Testis (tissue), 3 donors: Measurements from ENCODE around the gene MTR. TPM values are rescaled to one million over a fixed set of nuclear protein-coding genes. Genes with fewer than 3 reads are reported as not detected.

Experiments used
- DNase-seq: peaks from one replicate; pipeline ENCODE4 v3.0.0-alpha.2; 2019
- H3K27ac ChIP-seq, 2 donors: fragments of 200-600 bp; sonication (generic); one replicate each; pipeline ENCODE4 v1.5.1; 2019
- H3K27me3 ChIP-seq: fragments of 200-600 bp; sonication (generic); one replicate; pipeline ENCODE4 v1.5.1; 2019
- H3K36me3 ChIP-seq: fragments of 200-600 bp; sonication (generic); one replicate; pipeline ENCODE4 v1.5.1; 2017; ENCODE audit warnings: low read depth; ENCODE audit errors: missing control alignments
- H3K4me1 ChIP-seq: fragments of 200-600 bp; sonication (generic); one replicate; pipeline ENCODE4 v1.5.1; 2019
- H3K4me3 ChIP-seq, 2 donors: fragments of 200-600 bp; sonication (generic); one replicate each; pipeline ENCODE4 v1.5.1; 2017 to 2019
- H3K9me3 ChIP-seq: fragments of 200-600 bp; sonication (generic); one replicate; pipeline ENCODE4 v1.5.1; 2017
- POLR2A ChIP-seq: fragments of 450-650 bp; IDR thresholded peaks from one replicate; pipeline ENCODE4 v1.6.1; 2017; ENCODE audit warnings: antibody characterized with exemption, mild to moderate bottlenecking, moderate library complexity
- WGBS, 2 donors: methylation state at CpG; one replicate each; pipeline ENCODE4 v1.1.5; 2018; 5-methylcytosine and 5-hydroxymethylcytosine counted together
- intact Hi-C: fragments of 100-400 bp; cut with DNase I; formaldehyde crosslinking; loops from one replicate; pipeline ENCODE4 v1.15.1; 2023; ENCODE audit warnings: low total_unique reads
- polyA plus RNA-seq: library from polyadenylated mRNA; stranded (reverse); fragments of 350-450 nt; fragmentation: Illumina TruSeq; extraction: RNeasy Lipid Tissue Mini Kit (QIAGEN cat#74804); gene quantifications from one replicate; pipeline ENCODE4 v1.2.3, GENCODE V29; 2014; ENCODE audit warnings: low read depth, low replicate concordance; ENCODE audit not compliant: insufficient read depth
- total RNA-seq, 2 donors: library from RNA; depleted of rRNA; stranded (reverse); fragments of >200 nt; gene quantifications; one replicate each; pipeline ENCODE4 v1.2.3, GENCODE V29; 2016
- TF ChIP-seq, protein P1 (sequence below), 3 experiments: fragments of 450-650 bp in 2 of 3; fragments of 200-600 bp in 1 of 3; sonication (generic) in 1 of 3; IDR thresholded peaks; one replicate each; pipeline ENCODE4 v1.5.1; 2016 to 2019; ENCODE audit warnings: antibody characterized with exemption in 3 of 3, mild to moderate bottlenecking in 2 of 3, moderate library complexity in 1 of 3

Gene MTR
- total and polyA plus RNA-seq, 3 donors from 2014 or later = 23.4 to 65.4 (median 54.0) TPM

DNA sequence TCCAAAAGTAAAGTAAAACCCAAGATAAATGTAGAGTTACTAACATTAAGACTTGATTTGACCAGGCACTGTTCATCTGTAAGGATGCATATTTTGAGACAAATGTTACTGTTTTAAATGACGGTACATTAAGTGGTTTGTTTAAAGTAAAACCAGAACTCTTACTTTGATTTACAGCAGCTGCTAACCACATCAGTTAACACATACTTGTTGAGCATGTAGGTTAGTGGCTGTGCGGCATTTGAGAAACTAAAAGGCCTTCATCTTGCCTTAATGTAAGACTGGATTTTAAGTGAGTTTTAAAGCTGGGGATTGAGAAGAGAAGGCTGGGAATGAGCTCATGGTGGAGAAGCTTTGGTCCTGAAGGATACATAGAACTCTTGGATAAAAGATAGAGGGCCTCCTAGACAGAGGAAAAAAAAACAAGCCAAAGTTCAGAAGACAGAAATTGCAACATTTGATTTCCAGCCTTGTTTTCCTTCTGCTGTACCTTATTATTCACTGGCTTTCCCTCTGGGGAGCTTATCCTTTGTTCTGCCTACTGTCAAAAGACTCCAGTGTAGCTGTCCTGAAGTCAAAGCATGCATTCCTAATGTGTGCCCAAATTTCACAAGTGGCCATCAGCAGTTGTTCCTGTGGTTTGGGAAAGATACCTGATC, 66.6 kb downstream of the MTR start:
- intact Hi-C loops = no loop called here

DNA sequence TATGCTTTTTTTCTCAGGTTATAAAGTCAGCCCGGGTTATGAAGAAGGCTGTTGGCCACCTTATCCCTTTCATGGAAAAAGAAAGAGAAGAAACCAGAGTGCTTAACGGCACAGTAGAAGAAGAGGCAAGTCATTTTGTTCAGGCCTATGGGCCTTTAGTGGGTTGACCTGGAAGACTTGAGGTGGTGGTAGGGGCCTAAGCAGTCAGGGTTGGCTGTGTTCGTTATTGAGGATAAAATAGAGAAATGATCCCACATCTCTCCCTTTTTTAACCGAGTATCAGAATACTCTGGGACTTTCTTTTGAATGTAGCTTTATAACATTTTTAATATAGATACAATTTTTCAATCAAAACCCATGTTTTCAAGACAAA, 67.1 kb downstream of the MTR start:
- no peak overlapping the region for H3K4me3 ChIP-seq
- no peak for DNase-seq
- TF ChIP-seq POLR2A = no peak
- 78 to 79% methylated on average over 4 of the region's 4 CpGs for WGBS, 2 donors
- H3K36me3 ChIP-seq = no peaks in the 10 kb centered on the region
- intact Hi-C loops = no loop called here
- H3K27ac ChIP-seq = no peak overlapping the region
- H3K4me1 ChIP-seq = peaks cover 14% of the 10 kb centered on the region
- no peaks in the 10 kb centered on the region for H3K27me3 ChIP-seq
- no peaks in the 10 kb centered on the region for H3K9me3 ChIP-seq

More for the DNA sequence above, 66.6 kb downstream of the MTR start:
- Histone ChIP-seq H3K4me1 (peaks cover 14% of the 10 kb centered on the region), H3K4me3 (no peak overlapping the region), H3K27me3 (no peaks in the 10 kb centered on the region), H3K9me3 (no peaks in the 10 kb centered on the region), H3K27ac (no peak overlapping the region), H3K36me3 (no peaks in the 10 kb centered on the region)
- no peak for DNase-seq
- WGBS, 2 donors = 81 to 86% methylated on average over 2 of the region's 2 CpGs
- TF ChIP-seq POLR2A = no peak
- TF ChIP-seq, protein P1, sequence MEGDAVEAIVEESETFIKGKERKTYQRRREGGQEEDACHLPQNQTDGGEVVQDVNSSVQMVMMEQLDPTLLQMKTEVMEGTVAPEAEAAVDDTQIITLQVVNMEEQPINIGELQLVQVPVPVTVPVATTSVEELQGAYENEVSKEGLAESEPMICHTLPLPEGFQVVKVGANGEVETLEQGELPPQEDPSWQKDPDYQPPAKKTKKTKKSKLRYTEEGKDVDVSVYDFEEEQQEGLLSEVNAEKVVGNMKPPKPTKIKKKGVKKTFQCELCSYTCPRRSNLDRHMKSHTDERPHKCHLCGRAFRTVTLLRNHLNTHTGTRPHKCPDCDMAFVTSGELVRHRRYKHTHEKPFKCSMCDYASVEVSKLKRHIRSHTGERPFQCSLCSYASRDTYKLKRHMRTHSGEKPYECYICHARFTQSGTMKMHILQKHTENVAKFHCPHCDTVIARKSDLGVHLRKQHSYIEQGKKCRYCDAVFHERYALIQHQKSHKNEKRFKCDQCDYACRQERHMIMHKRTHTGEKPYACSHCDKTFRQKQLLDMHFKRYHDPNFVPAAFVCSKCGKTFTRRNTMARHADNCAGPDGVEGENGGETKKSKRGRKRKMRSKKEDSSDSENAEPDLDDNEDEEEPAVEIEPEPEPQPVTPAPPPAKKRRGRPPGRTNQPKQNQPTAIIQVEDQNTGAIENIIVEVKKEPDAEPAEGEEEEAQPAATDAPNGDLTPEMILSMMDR (IDR thresholded peaks at IDR 0.05) = no peak

DNA sequence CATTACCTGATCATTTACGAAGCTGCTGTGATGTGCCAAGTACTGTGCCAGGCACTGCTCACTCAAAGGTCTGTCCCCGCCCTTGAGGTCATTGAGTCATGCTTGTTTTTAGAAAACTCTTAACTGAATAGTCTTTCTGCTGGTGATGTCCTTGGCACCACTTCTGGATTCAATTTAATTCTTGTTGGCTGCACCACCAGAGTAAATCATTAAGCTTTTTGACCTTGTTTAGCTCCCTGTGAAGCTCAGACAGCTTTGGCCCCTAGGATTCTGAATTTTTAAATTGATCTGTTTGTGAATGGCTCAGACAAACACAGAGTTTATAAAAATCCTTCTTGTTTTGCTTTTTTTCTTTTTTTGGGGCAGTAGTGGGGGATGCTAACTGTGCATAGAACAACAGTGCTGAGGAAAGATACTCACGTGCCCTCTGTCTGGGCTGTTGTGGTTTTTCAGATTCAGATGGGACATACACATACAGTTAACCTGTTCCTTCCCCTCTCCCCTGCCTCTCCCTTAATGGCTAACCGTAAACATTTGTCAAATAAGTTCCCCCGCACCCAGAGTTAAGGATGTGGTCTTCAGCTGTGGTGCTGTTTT, 67.6 kb downstream of the MTR start:
- H3K4me3 ChIP-seq = no peak overlapping the region
- no peak for DNase-seq
- intact Hi-C loops = no loop called here
- no peak for TF ChIP-seq POLR2A
- TF ChIP-seq, protein P1 (IDR thresholded peaks at IDR 0.05) = no peak
- no peaks in the 10 kb centered on the region for H3K9me3 ChIP-seq
- no peaks in the 10 kb centered on the region for H3K36me3 ChIP-seq
- no peaks in the 10 kb centered on the region for H3K27me3 ChIP-seq
- 78 to 82% methylated on average over 5 of the region's 5 CpGs for WGBS, 2 donors
- H3K27ac ChIP-seq = no peak overlapping the region
- H3K4me1 ChIP-seq = peaks cover 14% of the 10 kb centered on the region

DNA sequence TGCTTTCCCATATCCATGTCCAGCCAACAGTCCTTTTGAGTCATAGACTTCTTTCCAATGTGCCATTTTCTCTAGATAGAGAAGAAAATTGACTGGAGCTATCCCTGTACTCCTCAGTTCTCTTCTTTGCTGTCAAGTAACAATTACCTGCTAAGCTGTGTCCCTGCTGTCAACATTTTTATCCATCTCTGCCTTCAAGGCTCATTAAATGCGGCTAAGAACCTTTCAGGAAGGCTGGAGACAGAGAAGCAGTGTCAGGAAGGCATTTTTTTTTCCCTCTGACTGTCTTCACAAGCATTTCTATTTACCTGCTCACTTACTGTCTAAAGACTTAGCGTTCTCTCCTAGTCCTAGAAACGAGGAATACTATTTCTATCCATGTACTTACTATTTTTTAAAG, 69.1 kb downstream of the MTR start:
- H3K4me1 ChIP-seq = peaks cover 14% of the 10 kb centered on the region
- H3K9me3 ChIP-seq = no peaks in the 10 kb centered on the region
- TF ChIP-seq, protein P1 (IDR thresholded peaks at IDR 0.05) = no peak
- TF ChIP-seq POLR2A = no peak
- intact Hi-C loops = no loop called here
- no peak overlapping the region for H3K27ac ChIP-seq
- 94 to 96% methylated on average over 3 of the region's 3 CpGs for WGBS, 2 donors
- no peaks in the 10 kb centered on the region for H3K36me3 ChIP-seq
- H3K4me3 ChIP-seq = no peak overlapping the region
- no peak for DNase-seq
- no peaks in the 10 kb centered on the region for H3K27me3 ChIP-seq

DNA sequence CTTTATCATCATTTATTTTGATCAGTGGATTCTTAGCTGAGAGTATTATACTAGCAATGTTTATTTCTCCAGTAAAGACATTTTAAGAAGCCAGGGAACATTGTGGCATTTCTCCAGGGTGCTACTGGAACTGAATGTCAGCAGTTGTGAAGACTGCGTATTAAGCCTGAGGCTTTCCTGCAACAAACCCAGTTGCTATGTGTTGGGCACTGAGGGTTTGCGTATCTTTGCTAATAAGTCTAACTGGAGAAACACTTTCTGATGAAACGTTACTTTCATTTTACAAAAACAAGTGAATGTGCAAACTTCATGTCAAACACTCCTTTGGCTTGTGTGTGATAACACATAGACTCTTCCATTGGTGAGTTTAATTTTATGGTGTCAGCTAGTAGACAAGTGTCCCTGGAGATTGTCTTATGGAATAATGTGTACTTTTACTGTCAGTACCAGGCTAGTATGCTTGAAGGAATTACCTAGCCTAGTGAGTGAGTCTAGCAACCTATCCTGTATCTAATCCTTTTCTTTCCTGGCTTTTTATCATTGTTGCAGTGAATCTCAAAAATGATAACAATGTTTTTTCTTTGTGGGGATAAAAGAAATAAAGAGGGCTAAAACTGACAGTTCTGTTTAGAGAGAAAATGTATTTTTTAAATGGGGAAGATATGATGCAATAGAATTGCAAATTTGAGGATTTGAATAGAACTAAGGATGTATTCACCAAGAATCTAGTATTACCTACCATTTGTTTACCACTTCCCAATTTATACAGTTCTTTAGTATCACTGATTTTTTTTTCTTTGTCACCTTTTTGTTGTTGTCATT, 70.1 kb downstream of the MTR start:
- WGBS, 2 donors = 52 to 53% methylated on average over 3 of the region's 3 CpGs
- no peaks in the 10 kb centered on the region for H3K36me3 ChIP-seq
- H3K4me3 ChIP-seq = no peak overlapping the region
- TF ChIP-seq POLR2A = no peak
- TF ChIP-seq, protein P1 (IDR thresholded peaks at IDR 0.05) = no peak
- no peak overlapping the region for H3K27ac ChIP-seq
- intact Hi-C loops = no loop called here
- H3K4me1 ChIP-seq = peaks cover 14% of the 10 kb centered on the region
- H3K27me3 ChIP-seq = no peaks in the 10 kb centered on the region
- H3K9me3 ChIP-seq = no peaks in the 10 kb centered on the region
- DNase-seq = no peak
